Activated CD4-positive, alpha-beta T cell treated with anti-CD3 and anti-CD28 coated beads, Interleukin-2, Interleukin-6, amounts not matched to agents 100 ng/mL and 50 ng/mL, durations not matched to agents 16 hours and 8 hours (primary cell): ENCODE measurements around the gene RALGDS.
A peak's percentile ranks its signal among the peaks of the same experiment; 100 is the strongest.

Experiments used
- DNase-seq: peaks from one replicate; pipeline ENCODE4 v3.0.0-alpha.2; 2020

RALGDS gene

DNA sequence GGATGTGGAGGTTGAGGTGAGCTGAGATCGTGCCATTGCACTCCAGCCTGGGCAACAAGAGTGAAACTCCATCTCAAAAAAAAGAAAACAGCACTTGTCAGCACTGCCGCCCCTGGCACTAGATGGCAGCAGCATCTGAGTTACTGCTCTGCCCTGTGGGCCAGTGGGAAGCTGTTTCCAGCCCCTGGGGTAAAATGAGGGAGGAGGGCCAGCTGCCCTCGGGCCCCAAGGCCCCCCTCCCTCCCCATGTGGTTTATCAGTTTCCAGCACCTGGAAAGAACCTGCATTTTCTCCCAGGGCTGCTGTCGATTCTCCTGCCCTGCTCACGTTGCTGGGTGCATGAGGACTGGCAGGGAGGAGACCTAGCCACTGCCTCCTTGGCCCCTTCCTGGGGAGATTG is 72.4 kb downstream of the RALGDS start:
- peak; percentile 47 for DNase-seq
